ENCODE measurements around the gene SESN3. TPM values are rescaled to one million over a fixed set of nuclear protein-coding genes. Genes with fewer than 3 reads are reported as not detected.
"Not testable (repeated sequence)": the region's sequence is repeated elsewhere in the genome, so short reads cannot be mapped to it uniquely, and the experiment has no call there.

SESN3 gene
- total RNA-seq, 1 donor from 2014 or later = 28.2 TPM

DNA sequence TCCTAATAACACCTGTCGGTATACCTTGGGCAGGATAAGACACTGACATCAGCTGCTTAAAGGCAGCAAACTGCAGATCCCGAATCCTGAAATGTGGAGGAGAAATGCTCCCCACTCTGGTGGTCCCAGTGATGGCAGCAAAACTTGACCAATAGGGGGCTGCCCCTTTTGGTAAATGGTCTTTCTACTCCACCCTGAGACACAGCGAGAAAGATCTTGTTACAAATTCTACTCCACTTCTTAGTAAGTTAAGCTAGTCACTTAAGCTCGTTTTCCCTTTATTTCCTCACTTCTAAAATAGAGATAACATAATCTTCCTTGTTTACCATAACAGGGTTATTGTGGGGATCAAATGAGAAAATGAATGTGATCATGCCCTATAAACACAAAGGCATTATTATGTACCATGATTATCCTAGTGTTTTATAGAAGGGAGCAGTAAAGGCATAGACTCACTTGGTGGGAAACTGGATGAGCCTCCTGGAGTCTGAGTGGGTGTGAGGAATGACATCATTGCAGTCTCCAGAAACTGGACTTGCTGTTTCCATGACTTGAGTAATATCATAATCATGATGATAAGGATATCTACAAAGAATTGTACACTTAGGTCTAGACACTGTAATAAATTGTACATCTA, 90.5 kb downstream of the SESN3 start:
- TF ChIP-seq POLR2A (IDR thresholded peaks at IDR 0.05) (no peak), POLR2AphosphoS5 (IDR thresholded peaks at IDR 0.05; ENCODE audit: insufficient read depth in 1 of 2, low read depth in 1 of 2) (no peak)
- TF ChIP-seq, protein P1, sequence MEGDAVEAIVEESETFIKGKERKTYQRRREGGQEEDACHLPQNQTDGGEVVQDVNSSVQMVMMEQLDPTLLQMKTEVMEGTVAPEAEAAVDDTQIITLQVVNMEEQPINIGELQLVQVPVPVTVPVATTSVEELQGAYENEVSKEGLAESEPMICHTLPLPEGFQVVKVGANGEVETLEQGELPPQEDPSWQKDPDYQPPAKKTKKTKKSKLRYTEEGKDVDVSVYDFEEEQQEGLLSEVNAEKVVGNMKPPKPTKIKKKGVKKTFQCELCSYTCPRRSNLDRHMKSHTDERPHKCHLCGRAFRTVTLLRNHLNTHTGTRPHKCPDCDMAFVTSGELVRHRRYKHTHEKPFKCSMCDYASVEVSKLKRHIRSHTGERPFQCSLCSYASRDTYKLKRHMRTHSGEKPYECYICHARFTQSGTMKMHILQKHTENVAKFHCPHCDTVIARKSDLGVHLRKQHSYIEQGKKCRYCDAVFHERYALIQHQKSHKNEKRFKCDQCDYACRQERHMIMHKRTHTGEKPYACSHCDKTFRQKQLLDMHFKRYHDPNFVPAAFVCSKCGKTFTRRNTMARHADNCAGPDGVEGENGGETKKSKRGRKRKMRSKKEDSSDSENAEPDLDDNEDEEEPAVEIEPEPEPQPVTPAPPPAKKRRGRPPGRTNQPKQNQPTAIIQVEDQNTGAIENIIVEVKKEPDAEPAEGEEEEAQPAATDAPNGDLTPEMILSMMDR (IDR thresholded peaks at IDR 0.05) = no peak
- H3K27ac ChIP-seq = no peak overlapping the region
- intact Hi-C loops (cut with DNase I) = loop anchor here (10.0 kb wide), 2 partner anchors 46 to 166 kb away; partner anchors contain the start of genes CWC15 and KDM4D
- no peaks in the 10 kb centered on the region for H3K4me1 ChIP-seq
- no peaks in the 10 kb centered on the region for H3K9me3 ChIP-seq
- DNase-seq (ENCODE audit: extremely low spot score in 2 of 2) = no peak
- no peaks in the 10 kb centered on the region for H3K36me3 ChIP-seq
- no peaks in the 10 kb centered on the region for H3K27me3 ChIP-seq
- no peak overlapping the region for H3K4me3 ChIP-seq

GRCh38 chr11:95138448-95138847, 92.6 kb downstream of the SESN3 start:
- Histone ChIP-seq H3K4me3 (no peak overlapping the region), H3K4me1 (peaks cover 13% of the 10 kb centered on the region), H3K27ac (no peak overlapping the region), H3K9me3 (no peaks in the 10 kb centered on the region), H3K36me3 (no peaks in the 10 kb centered on the region), H3K27me3 (no peaks in the 10 kb centered on the region)
- intact Hi-C loops (cut with DNase I) = loop anchor here (2.0 kb wide), 1 partner anchor 26 kb away; no protein-coding TSS in a partner anchor
- TF ChIP-seq, protein P1 (IDR thresholded peaks at IDR 0.05) = no peak
- TF ChIP-seq POLR2AphosphoS5 (IDR thresholded peaks at IDR 0.05; ENCODE audit: insufficient read depth in 1 of 2, low read depth in 1 of 2) = no peak
- no peak for TF ChIP-seq POLR2A (IDR thresholded peaks at IDR 0.05)
- no peak for DNase-seq (ENCODE audit: extremely low spot score in 2 of 2)

DNA sequence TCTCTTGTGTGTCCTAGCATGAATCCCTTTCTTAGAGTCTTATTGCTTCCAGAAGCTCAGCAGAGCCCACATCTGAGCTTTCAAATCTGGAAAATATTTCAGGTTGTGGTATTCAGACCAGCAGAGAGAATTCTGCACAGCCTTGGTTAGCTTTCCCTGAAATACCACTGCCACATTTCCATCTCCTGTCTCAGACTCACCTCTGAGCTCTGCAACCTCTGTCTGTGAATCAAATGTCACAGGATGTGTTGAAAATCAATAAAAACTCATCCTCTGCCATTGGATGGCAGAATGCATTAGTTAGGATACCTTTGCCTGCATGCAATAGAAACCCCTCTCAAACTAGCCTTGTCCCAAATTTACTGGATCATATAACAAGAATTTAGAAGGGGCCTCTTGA, 93.7 kb downstream of the SESN3 start:
- TF ChIP-seq, protein P1 (IDR thresholded peaks at IDR 0.05) = no peak
- TF ChIP-seq POLR2A (IDR thresholded peaks at IDR 0.05) (no peak), POLR2AphosphoS5 (IDR thresholded peaks at IDR 0.05; ENCODE audit: insufficient read depth in 1 of 2, low read depth in 1 of 2) (no peak)
- no peak for DNase-seq (ENCODE audit: extremely low spot score in 2 of 2)
- no peak overlapping the region for H3K27ac ChIP-seq
- H3K4me3 ChIP-seq = no peak overlapping the region
- H3K27me3 ChIP-seq = no peaks in the 10 kb centered on the region
- H3K36me3 ChIP-seq = no peaks in the 10 kb centered on the region
- H3K9me3 ChIP-seq = no peaks in the 10 kb centered on the region
- peaks cover 19% of the 10 kb centered on the region for H3K4me1 ChIP-seq
- intact Hi-C loops (cut with DNase I) = no loop called here

DNA sequence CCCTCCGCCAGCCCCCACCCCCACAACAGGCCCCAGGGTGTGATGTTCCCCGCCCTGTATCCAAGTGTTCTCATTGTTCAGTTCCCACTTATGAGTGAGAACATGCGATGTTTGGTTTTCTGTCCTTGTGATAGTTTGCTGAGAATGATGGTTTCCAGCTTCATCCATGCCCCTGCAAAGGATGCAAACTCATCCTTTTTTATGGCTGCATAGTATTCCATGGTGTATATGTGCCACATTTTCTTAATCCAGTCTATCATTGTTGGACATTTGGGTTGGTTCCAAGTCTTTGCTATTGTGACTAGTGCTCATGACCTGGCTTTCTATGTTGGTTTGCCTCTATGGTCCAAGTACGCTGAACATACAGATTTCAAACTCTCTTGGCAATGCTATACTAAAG, 94.3 kb downstream of the SESN3 start:
- H3K9me3 ChIP-seq; H3K27me3 ChIP-seq; DNase-seq (ENCODE audit: extremely low spot score in 2 of 2); H3K27ac ChIP-seq; H3K36me3 ChIP-seq; H3K4me3 ChIP-seq; intact Hi-C loops (cut with DNase I): not testable (repeated sequence)
- peaks cover 19% of the 10 kb centered on the region for H3K4me1 ChIP-seq

DNA sequence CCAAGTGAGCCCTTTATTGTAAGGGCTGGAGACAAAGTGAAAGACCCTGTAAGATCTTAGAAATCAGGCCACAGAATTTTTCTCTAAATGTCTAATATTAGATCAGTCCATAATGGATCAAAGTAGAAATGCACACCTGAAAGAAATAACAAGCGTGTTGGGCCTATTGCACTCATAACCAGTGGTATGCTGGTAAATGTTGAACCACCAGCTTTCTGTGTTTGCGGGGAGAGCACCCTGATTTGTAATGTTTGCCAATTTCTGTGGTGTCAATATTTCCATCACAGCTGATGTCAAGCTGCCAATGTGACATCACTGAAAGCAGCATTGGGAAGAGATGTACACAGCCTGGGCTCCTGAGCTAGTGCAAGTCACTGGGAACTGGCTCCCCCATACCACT, 95.1 kb downstream of the SESN3 start:
- no peak for DNase-seq (ENCODE audit: extremely low spot score in 2 of 2)
- TF ChIP-seq, protein P1 (IDR thresholded peaks at IDR 0.05) = no peak
- TF ChIP-seq POLR2AphosphoS5 (IDR thresholded peaks at IDR 0.05; ENCODE audit: insufficient read depth in 1 of 2, low read depth in 1 of 2) (no peak), POLR2A (IDR thresholded peaks at IDR 0.05) (no peak)
- H3K27ac ChIP-seq = no peak overlapping the region
- no peaks in the 10 kb centered on the region for H3K9me3 ChIP-seq
- H3K4me3 ChIP-seq = no peak overlapping the region
- peaks cover 19% of the 10 kb centered on the region for H3K4me1 ChIP-seq
- H3K27me3 ChIP-seq = no peaks in the 10 kb centered on the region
- intact Hi-C loops (cut with DNase I) = no loop called here
- H3K36me3 ChIP-seq = no peaks in the 10 kb centered on the region

Data from vagina (tissue), 2 donors.